HCT116 (cell line): ENCODE results near the gene CERK. TPM values are rescaled to one million over a fixed set of nuclear protein-coding genes. Genes with fewer than 3 reads are reported as not detected.

Experiments
- ATAC-seq: fragments of 200-7000 bp; cut with Tn5 transposase; 2 replicates; pipeline ENCODE4 v1.9.1; 2020; ENCODE audit warnings: mild to moderate bottlenecking, moderate library complexity
- BruUV-seq: library from RNA; stranded (reverse); fragments of 400-500 nt; replicated peaks from 2 replicates; lab custom pipeline; 2021; lab: Mats Ljungman, UMichigan
- CTCF ChIA-PET: fragments of 300-600 bp; sonication (Branson Sonifier 250); formaldehyde crosslinking; loops from one replicate; lab custom pipeline; 2021; ENCODE audit warnings: antibody characterized with exemption; lab: Charles Lee
- POLR2A ChIA-PET: fragments of 300-600, 350-600 bp; sonication (Branson Sonifier 250); formaldehyde crosslinking; loops from one replicate; lab custom pipeline; 2021; ENCODE audit warnings: antibody characterized with exemption; lab: Charles Lee
- RAD21 ChIA-PET, 2 experiments: fragments of 300-600 bp; sonication (Branson Sonifier 250); formaldehyde crosslinking; loops; one replicate each; lab custom pipeline; 2023; ENCODE audit warnings: low total read pairs in 2 of 2; ENCODE audit not compliant: uncharacterized antibody in 2 of 2, unreplicated experiment in 2 of 2, low non-redundant PET in 1 of 2; lab: Charles Lee
- DNase-seq: peaks from one replicate; pipeline ENCODE4 v3.0.0-alpha.2; 2010; ENCODE audit warnings: low read depth, low spot score
- H2AFZ ChIP-seq: fragments of 200-600 bp; shearing (Covaris generic), sonication (generic); 2 replicates; pipeline ENCODE4 v1.6.1; 2017; ENCODE audit warnings: low read depth, mixed run types, mixed read lengths, antibody characterized with exemption, low read length; ENCODE audit not compliant: poor library complexity, severe bottlenecking
- H3K27ac ChIP-seq: 2 replicates; pipeline ENCODE4 v1.5.1; 2012; ENCODE audit warnings: low read depth, low read length
- H3K27me3 ChIP-seq: fragments of 200-600 bp; sonication (generic); 2 replicates; pipeline ENCODE4 v1.6.1; 2016; ENCODE audit warnings: mixed run types, low read length, mixed read lengths; ENCODE audit not compliant: insufficient read depth
- H3K36me3 ChIP-seq, 2 experiments: fragments of 200-500 bp in 1 of 2; fragments of 200-600 bp in 1 of 2; sonication (Bioruptor generic) in 1 of 2; sonication (generic) in 1 of 2; 2 replicates each; pipeline versions ENCODE4 v1.5.1 to v1.6.1; 2014 to 2016; ENCODE audit warnings: low read length in 2 of 2, inconsistent platforms in 1 of 2, mixed read lengths in 1 of 2, mixed run types in 1 of 2; ENCODE audit not compliant: insufficient read depth in 2 of 2, control insufficient read depth in 1 of 2
- H3K4me1 ChIP-seq, 2 experiments: fragments of 200-600 bp in 1 of 2; sonication (generic) in 1 of 2; 2 replicates each; pipeline versions ENCODE4 v1.5.1 to v1.6.1; 2012 to 2017; ENCODE audit warnings: low read length in 2 of 2, inconsistent platforms in 1 of 2, mild to moderate bottlenecking in 1 of 2, mixed read lengths in 1 of 2, mixed run types in 1 of 2, moderate library complexity in 1 of 2; ENCODE audit not compliant: insufficient read depth in 2 of 2, control insufficient read depth in 1 of 2
- H3K4me2 ChIP-seq: fragments of 200-600 bp; sonication (generic); 2 replicates; pipeline ENCODE4 v1.6.1; 2017; ENCODE audit warnings: mixed run types, low read length, mixed read lengths
- H3K4me3 ChIP-seq, 2 experiments: fragments of 200-600 bp in 1 of 2; sonication (generic) in 1 of 2; replicated peaks in 1 of 2; 2 replicates each; pipeline ENCODE4 v1.5.1; 2011 to 2016; ENCODE audit warnings: low read length in 2 of 2, control low read depth in 1 of 2, low read depth in 1 of 2, mild to moderate bottlenecking in 1 of 2, mixed read lengths in 1 of 2, mixed run types in 1 of 2
- H3K79me2 ChIP-seq: fragments of 200-600 bp; sonication (generic); 2 replicates; pipeline ENCODE4 v1.6.1; 2017; ENCODE audit warnings: mild to moderate bottlenecking, mixed run types, low read length, moderate library complexity, mixed read lengths; ENCODE audit not compliant: insufficient read depth
- H3K9ac ChIP-seq: fragments of 200-600 bp; sonication (generic); 2 replicates; pipeline ENCODE4 v1.6.1; 2016; ENCODE audit warnings: low read length, mixed read lengths
- H3K9me2 ChIP-seq: fragments of 200-600 bp; sonication (generic), shearing (Covaris generic); 2 replicates; pipeline ENCODE4 v1.6.1; 2017; ENCODE audit warnings: mixed run types, mild to moderate bottlenecking, moderate library complexity; ENCODE audit not compliant: insufficient read depth
- H3K9me3 ChIP-seq, 2 experiments: fragments of 200-500 bp in 1 of 2; fragments of 200-600 bp in 1 of 2; sonication (Bioruptor generic) in 1 of 2; sonication (generic) in 1 of 2; 2 replicates each; pipeline ENCODE4 v1.6.1; 2014 to 2017; ENCODE audit warnings: low read length in 2 of 2, mixed read lengths in 2 of 2, inconsistent platforms in 1 of 2, low read depth in 1 of 2, mild to moderate bottlenecking in 1 of 2, mixed run types in 1 of 2, moderate library complexity in 1 of 2; ENCODE audit not compliant: control insufficient read depth in 1 of 2, insufficient read depth in 1 of 2
- H4K20me1 ChIP-seq: fragments of 200-600 bp; sonication (generic), shearing (Covaris generic); 2 replicates; pipeline ENCODE4 v1.6.1; 2017; ENCODE audit warnings: mixed run types, mild to moderate bottlenecking, moderate library complexity; ENCODE audit not compliant: insufficient read depth
- CBX3 ChIP-seq: IDR thresholded peaks from 2 replicates; pipeline ENCODE4 v1.6.1; 2012; ENCODE audit warnings: low read depth
- CEBPB ChIP-seq: IDR thresholded peaks from 2 replicates; pipeline ENCODE4 v1.6.1; 2012; ENCODE audit warnings: low read depth
- CTCF ChIP-seq, 3 experiments: fragments of 200-600 bp in 1 of 3; sonication (generic) in 1 of 3; IDR thresholded peaks in 2 of 3; conservative IDR thresholded peaks in 1 of 3; 2 replicates each; pipeline ENCODE4 v1.5.1; 2012 to 2017; ENCODE audit warnings: low read depth in 2 of 3, low read length in 2 of 3, antibody characterized with exemption in 1 of 3, borderline replicate concordance in 1 of 3, control low read depth in 1 of 3, mild to moderate bottlenecking in 1 of 3, mixed read lengths in 1 of 3, mixed run types in 1 of 3, moderate library complexity in 1 of 3; ENCODE audit not compliant: insufficient read depth in 1 of 3
- ELF1 ChIP-seq: IDR thresholded peaks from 2 replicates; pipeline ENCODE4 v1.6.1; 2012; ENCODE audit warnings: low read depth, borderline replicate concordance
- FOSL1 ChIP-seq: IDR thresholded peaks from 2 replicates; pipeline ENCODE4 v1.6.1; 2012; ENCODE audit warnings: low read depth
- JUND ChIP-seq: IDR thresholded peaks from 2 replicates; pipeline ENCODE4 v1.6.1; 2012
- POLR2A ChIP-seq: IDR thresholded peaks from 2 replicates; pipeline ENCODE4 v1.7.0; 2011; ENCODE audit warnings: borderline replicate concordance; ENCODE audit not compliant: insufficient read depth, insufficient read length; ENCODE audit errors: extremely low read depth
- REST ChIP-seq: IDR thresholded peaks from 2 replicates; pipeline ENCODE4 v1.6.1; 2012; ENCODE audit warnings: low read depth
- SP1 ChIP-seq: IDR thresholded peaks from 2 replicates; pipeline ENCODE4 v1.6.1; 2012; ENCODE audit warnings: low read depth
- SRF ChIP-seq: IDR thresholded peaks from 2 replicates; pipeline ENCODE4 v1.6.1; 2012; ENCODE audit warnings: low read depth
- TCF7L2 ChIP-seq: IDR thresholded peaks from 2 replicates; pipeline ENCODE4 v1.7.0; 2011; ENCODE audit warnings: borderline replicate concordance, inconsistent platforms; ENCODE audit not compliant: insufficient read depth, insufficient read length; ENCODE audit errors: extremely low read depth
- YY1 ChIP-seq: IDR thresholded peaks from 2 replicates; pipeline ENCODE4 v1.6.1; 2011; ENCODE audit warnings: low read length, low read depth, moderate library complexity, mild to moderate bottlenecking; ENCODE audit not compliant: insufficient replicate concordance; ENCODE audit errors: extremely low read depth
- ZBTB33 ChIP-seq: IDR thresholded peaks from 2 replicates; pipeline ENCODE4 v1.6.1; 2011; ENCODE audit warnings: mild to moderate bottlenecking, low read length, moderate library complexity; ENCODE audit not compliant: insufficient replicate concordance; ENCODE audit errors: extremely low read depth
- ZFX ChIP-seq: fragments of 450-650 bp; IDR thresholded peaks from 2 replicates; pipeline ENCODE4 v1.6.1; 2017
- intact Hi-C: fragments of 100-400 bp; cut with micrococcal nuclease; formaldehyde crosslinking; loops from 2 replicates; pipeline ENCODE4 v1.10.0; 2022
- total RNA-seq: library from RNA; stranded (reverse); gene quantifications from one replicate; pipeline ENCODE4 v1.2.1, GENCODE V29; 2021; ENCODE audit not compliant: unreplicated experiment

CERK gene
- total RNA-seq, 1 experiment from 2014 or later = 35.0 TPM

- TF ChIP-seq CEBPB (no peak), FOSL1 (no peak), SP1 (no peak), ELF1 (no peak), YY1 (no peak), CTCF (IDR thresholded peaks at IDR 0.05 in 2 of 3, conservative IDR thresholded peaks at IDR 0.05 in 1 of 3; ENCODE audit: borderline replicate concordance in 1 of 3, insufficient read depth in 1 of 3, low read depth in 2 of 3, low read length in 2 of 3) (no peak), ZFX (no peak), SRF (no peak), CBX3 (no peak), TCF7L2 (no peak), POLR2A (no peak), ZBTB33 (no peak), REST (no peak), JUND (no peak)
- TF ChIP-seq, all 23 proteins: peak for 0
- Histone ChIP-seq H2AFZ (no peak overlapping the region), H3K4me2 (no peak overlapping the region), H3K36me3 (no peaks in the 10 kb centered on the region), H3K4me1 (peaks cover 16 to 41% of the 10 kb centered on the region in 2 experiments), H3K27ac (no peak overlapping the region; the same call in 1 of the 2 replicates), H3K79me2 (no peaks in the 10 kb centered on the region), H4K20me1 (no peaks in the 10 kb centered on the region), H3K4me3 (no peak overlapping the region), H3K9me3 (peaks cover 3 to 4% of the 10 kb centered on the region in 2 experiments; a peak in 1 of 4 replicates), H3K27me3 (no peaks in the 10 kb centered on the region), H3K9me2 (no peaks in the 10 kb centered on the region), H3K9ac (no peak overlapping the region)
- DNase-seq (no peak), ATAC-seq (no peak)
- BruUV-seq = no TSS peak
- ChIA-PET RAD21 (no interaction called here), POLR2A (interaction anchor here (2.1 kb wide), 1 partner anchor 12 kb away, joined by 8 read pairs; the partner anchor contains the start of gene TBC1D22A), CTCF (interaction anchor here (1.6 kb wide), 1 partner anchor 12 kb away, joined by 4 read pairs; no protein-coding TSS in a partner anchor)
- intact Hi-C loops = no loop called here
Observed at GRCh38 chr22:46750863-46751443, 12.9 kb upstream of the CERK start.
